GM23338 (cell line): Measurements from ENCODE around the gene HBM.

Experiments
- CREB1 ChIP-seq: fragments of 250-450 bp; sonication (Bioruptor Pico); IDR thresholded peaks from 2 replicates; pipeline ENCODE4 v1.5.0; 2020; ENCODE audit warnings: low read depth, mild to moderate bottlenecking, moderate library complexity
- CTCF ChIP-seq, 2 experiments: fragments of 200-600 bp in 1 of 2; sonication (generic) in 1 of 2; conservative IDR thresholded peaks; 2 replicates each; pipeline versions ENCODE4 v1.5.1 to v1.6.1; 2016 to 2017; ENCODE audit warnings: antibody characterized with exemption in 2 of 2, low read depth in 2 of 2, mild to moderate bottlenecking in 2 of 2, moderate library complexity in 1 of 2
- ETS1 ChIP-seq: IDR thresholded peaks from 2 replicates; pipeline ENCODE4 v1.6.1; 2016; ENCODE audit warnings: antibody characterized with exemption
- EZH2 ChIP-seq: fragments of 200-600 bp; sonication (generic); IDR thresholded peaks from one replicate; pipeline ENCODE4 v1.8.0; 2017; ENCODE audit warnings: antibody characterized with exemption, mild to moderate bottlenecking, low read depth; ENCODE audit not compliant: unreplicated experiment
- EZH2phosphoT487 ChIP-seq: fragments of 200-600 bp; sonication (generic); IDR thresholded peaks from one replicate; pipeline ENCODE4 v1.8.1; 2018; ENCODE audit warnings: antibody characterized with exemption; ENCODE audit not compliant: unreplicated experiment
- JUNB ChIP-seq: IDR thresholded peaks from one replicate; pipeline ENCODE4 v1.6.1; 2016; ENCODE audit warnings: antibody characterized with exemption; ENCODE audit not compliant: unreplicated experiment
- POLR2AphosphoS5 ChIP-seq: IDR thresholded peaks from 2 replicates; pipeline ENCODE4 v1.6.1; 2016; ENCODE audit warnings: antibody characterized with exemption, low read depth
- REST ChIP-seq: IDR thresholded peaks from one replicate; pipeline ENCODE4 v1.6.1; 2018; ENCODE audit warnings: antibody characterized with exemption; ENCODE audit not compliant: unreplicated experiment
- ZNF331 ChIP-seq: fragments of 250-450 bp; sonication (Bioruptor Pico); IDR thresholded peaks from 2 replicates; pipeline ENCODE4 v1.5.0; 2020; ENCODE audit warnings: low read depth, mild to moderate bottlenecking, moderate library complexity
- ZNF462 ChIP-seq: fragments of 250-450 bp; sonication (Bioruptor Pico); IDR thresholded peaks from 2 replicates; pipeline ENCODE4 v1.5.0; 2020; ENCODE audit warnings: mild to moderate bottlenecking, moderate library complexity

GRCh38 chr16:194516-194915 is 28.7 kb downstream of the HBM start:
- TF ChIP-seq CTCF (conservative IDR thresholded peaks at IDR 0.05; ENCODE audit: low read depth in 2 of 2) (no peak), CREB1 (no peak), JUNB (no peak), EZH2 (no peak), REST (no peak), POLR2AphosphoS5 (no peak), EZH2phosphoT487 (no peak), ETS1 (no peak), ZNF462 (CRISPR knock-in tag) (no peak), ZNF331 (CRISPR knock-in tag) (no peak)
